Measurements from ENCODE around the gene GK2.

The GK2 gene

DNA sequence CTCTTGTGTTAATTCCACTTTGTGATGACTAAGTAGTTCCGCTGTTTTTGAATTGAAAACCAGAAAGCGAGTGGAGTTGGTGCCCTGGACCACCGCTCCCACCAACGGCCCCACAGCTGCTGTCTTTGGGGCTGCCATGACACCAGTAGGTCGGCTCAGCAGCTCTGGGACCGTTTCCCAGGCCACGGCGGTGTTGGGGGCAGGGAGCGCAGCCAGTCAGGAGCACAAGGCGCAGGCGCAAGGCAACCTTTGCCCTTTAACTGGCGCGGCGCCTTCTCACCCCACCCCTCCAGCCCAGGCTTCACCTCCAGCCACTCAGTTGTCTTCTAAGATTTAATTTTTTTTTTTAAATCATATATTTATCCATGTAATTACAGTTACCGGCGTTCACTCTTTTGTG is at the start of gene GK2:
GK2 (minus strand) TSS at position 166 of the 400 bp plus-strand sequence; CDS start at position 138, 28 bp downstream.
- no peak for DNase-seq (ENCODE audit: low read depth)
- H3K4me3 ChIP-seq (ENCODE audit: low read depth, low read length) = no peak within 1 kb of the TSS
- TF ChIP-seq, protein P1, sequence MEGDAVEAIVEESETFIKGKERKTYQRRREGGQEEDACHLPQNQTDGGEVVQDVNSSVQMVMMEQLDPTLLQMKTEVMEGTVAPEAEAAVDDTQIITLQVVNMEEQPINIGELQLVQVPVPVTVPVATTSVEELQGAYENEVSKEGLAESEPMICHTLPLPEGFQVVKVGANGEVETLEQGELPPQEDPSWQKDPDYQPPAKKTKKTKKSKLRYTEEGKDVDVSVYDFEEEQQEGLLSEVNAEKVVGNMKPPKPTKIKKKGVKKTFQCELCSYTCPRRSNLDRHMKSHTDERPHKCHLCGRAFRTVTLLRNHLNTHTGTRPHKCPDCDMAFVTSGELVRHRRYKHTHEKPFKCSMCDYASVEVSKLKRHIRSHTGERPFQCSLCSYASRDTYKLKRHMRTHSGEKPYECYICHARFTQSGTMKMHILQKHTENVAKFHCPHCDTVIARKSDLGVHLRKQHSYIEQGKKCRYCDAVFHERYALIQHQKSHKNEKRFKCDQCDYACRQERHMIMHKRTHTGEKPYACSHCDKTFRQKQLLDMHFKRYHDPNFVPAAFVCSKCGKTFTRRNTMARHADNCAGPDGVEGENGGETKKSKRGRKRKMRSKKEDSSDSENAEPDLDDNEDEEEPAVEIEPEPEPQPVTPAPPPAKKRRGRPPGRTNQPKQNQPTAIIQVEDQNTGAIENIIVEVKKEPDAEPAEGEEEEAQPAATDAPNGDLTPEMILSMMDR (conservative IDR thresholded peaks at IDR 0.05; ENCODE audit: low read depth, low read length) = no peak

DNA sequence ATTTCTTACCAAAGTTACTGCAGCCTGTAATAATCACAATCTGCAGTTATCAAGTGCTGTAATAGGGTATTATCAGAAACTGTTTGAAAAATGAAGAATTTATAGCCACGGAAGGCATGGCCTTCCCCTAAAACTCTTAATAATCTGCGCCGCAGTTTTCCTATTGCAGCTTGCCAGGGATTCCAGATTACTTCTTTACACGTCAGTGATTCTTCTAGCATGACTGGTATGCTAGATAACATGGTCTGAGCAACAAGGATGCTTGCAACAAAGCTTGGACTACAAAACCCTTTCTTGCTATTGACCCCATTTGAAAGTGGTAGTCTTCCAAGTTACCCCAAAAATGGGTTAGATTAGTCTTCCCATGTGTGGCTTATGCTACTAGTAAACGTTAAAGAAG is 47.2 kb upstream of the GK2 start:
- DNase-seq (ENCODE audit: low read depth) = no peak
- TF ChIP-seq, protein P1 (conservative IDR thresholded peaks at IDR 0.05; ENCODE audit: low read depth, low read length) = no peak
- no peak overlapping the region for H3K4me3 ChIP-seq (ENCODE audit: low read depth, low read length)

DNA sequence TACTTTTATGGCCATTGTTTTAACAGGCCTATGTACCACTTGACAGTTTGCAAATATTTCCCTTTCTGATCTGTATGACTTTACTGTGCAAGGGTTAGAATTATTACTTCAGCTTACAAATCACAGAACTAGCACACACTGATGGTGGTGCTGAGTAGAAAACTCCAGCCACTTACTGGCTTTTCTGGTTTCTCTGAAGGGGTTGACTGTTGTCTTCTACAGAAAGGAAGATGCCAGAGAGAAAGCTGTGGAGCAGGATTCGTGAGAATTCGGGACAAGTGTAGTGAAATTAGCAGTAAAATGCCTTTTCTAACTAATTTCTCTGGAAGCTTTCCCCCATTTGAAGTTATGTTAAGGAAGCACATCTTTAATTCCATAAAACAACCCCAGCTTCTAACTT is 46.6 kb upstream of the GK2 start:
- H3K4me3 ChIP-seq (ENCODE audit: low read depth, low read length) = no peak overlapping the region
- TF ChIP-seq, protein P1 (conservative IDR thresholded peaks at IDR 0.05; ENCODE audit: low read depth, low read length) = no peak
- no peak for DNase-seq (ENCODE audit: low read depth)

DNA sequence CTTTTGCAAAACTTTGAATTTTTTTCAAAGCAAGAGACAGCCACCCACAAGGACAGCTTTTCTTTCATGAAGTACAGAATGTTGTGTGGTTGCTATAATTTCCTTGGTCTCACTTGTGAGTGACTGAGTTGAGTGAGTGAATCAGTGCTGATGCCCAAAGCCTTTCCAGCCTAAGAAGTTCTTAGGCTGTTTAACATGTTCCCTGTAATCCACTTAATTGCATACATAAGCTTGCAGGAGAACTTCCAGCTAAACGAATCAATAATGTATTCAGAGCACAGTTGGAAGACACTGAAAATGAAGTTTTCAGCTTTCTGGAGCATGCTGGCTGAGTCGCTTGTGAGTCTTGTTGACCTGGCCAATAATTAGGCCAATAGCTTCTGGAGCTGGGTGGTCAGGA is 42.0 kb upstream of the GK2 start:
- TF ChIP-seq, protein P1 (conservative IDR thresholded peaks at IDR 0.05; ENCODE audit: low read depth, low read length) = no peak
- H3K4me3 ChIP-seq (ENCODE audit: low read depth, low read length) = no peak overlapping the region
- no peak for DNase-seq (ENCODE audit: low read depth)

DNA sequence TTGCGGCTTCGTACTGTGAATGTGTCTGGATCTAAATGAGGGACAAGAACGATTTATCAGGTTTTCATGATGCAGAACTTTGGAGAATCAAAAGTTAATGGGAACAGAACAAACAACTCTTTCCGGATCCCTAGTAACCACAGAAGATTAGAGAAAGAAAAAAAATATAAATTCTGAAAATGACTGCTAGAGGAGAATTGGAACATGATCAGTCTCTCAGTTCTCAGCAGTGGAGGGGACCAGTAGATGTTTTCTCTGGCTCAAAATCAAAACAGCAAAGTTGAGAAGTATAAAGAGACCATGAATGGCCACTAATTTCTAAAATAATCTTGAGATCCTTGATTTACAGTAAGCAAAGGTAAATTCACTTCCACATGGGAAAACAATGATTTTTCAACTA is 38.1 kb upstream of the GK2 start:
- TF ChIP-seq, protein P1 (conservative IDR thresholded peaks at IDR 0.05; ENCODE audit: low read depth, low read length) = no peak
- DNase-seq (ENCODE audit: low read depth) = no peak
- H3K4me3 ChIP-seq (ENCODE audit: low read depth, low read length) = no peak overlapping the region

DNA sequence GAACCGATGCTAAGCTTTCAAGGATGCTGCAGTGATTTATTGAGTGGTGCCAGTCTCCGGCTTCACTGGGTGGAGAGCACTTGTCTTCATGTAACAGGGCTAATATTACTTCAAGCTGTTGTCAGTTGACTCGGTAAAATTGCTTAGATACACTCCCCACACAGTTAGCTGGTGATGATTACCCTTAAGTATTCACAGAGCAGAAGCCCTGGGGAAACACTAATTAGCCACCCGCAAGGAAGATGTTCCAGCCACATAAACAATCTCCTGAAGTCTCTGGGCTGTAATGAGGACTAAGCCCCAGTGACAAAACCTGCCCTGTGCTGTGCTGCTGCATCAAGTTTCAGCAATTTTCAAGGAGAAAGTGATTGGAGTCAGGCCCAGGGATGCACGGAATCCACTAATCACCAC is 37.3 kb upstream of the GK2 start:
- H3K4me3 ChIP-seq (ENCODE audit: low read depth, low read length) = no peak overlapping the region
- no peak for DNase-seq (ENCODE audit: low read depth)
- TF ChIP-seq, protein P1 (conservative IDR thresholded peaks at IDR 0.05; ENCODE audit: low read depth, low read length) = no peak

DNA sequence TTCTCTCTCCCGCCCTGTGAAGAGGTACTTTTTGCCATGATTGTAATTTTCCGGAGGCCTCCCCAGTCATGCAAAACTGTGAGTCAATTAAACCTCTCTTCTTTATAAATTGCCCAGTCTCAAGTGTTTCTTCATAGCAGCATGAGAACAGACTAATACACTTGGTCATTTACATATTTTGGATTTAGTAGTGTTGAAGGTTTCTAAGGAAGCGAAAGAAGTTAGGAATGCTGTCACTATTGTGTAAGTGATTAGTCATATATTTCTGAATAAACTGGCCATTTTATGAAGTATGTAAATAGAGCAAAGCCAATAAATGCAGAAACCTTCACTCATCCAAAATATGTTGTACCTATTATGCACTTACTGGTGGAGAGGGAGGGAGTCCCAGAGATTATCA is 34.4 kb upstream of the GK2 start:
- peak; percentile 5 for DNase-seq (ENCODE audit: low read depth)
- TF ChIP-seq, protein P1 (conservative IDR thresholded peaks at IDR 0.05; ENCODE audit: low read depth, low read length) = no peak
- H3K4me3 ChIP-seq (ENCODE audit: low read depth, low read length) = no peak overlapping the region

Measured in choroid plexus epithelial cell (primary cell).